IgD-negative memory B cell (primary cell): Measurements from ENCODE around the gene ANGPTL2. TPM values are rescaled to one million over a fixed set of nuclear protein-coding genes. Genes with fewer than 3 reads are reported as not detected.

Experiments
- H3K27ac Mint-ChIP-seq, 3 donors: one replicate each; pipeline ENCODE4 v1.8.0; 2020 to 2022; ENCODE audit warnings: mild to moderate bottlenecking in 3 of 3, mixed read lengths in 3 of 3, moderate library complexity in 1 of 3
- H3K27me3 Mint-ChIP-seq: one replicate; pipeline ENCODE4 v1.8.0; 2021; ENCODE audit warnings: mixed read lengths
- H3K36me3 Mint-ChIP-seq: one replicate; pipeline ENCODE4 v1.8.0; 2020; ENCODE audit warnings: mild to moderate bottlenecking, mixed read lengths
- H3K4me1 Mint-ChIP-seq, 3 donors: one replicate each; pipeline ENCODE4 v1.8.0; 2020 to 2022; ENCODE audit warnings: mixed read lengths in 3 of 3, mild to moderate bottlenecking in 1 of 3
- H3K4me3 Mint-ChIP-seq, 4 donors: one replicate each; pipeline ENCODE4 v1.8.0; 2020 to 2022; ENCODE audit warnings: mild to moderate bottlenecking in 4 of 4, mixed read lengths in 4 of 4, moderate library complexity in 3 of 4
- H3K9me3 Mint-ChIP-seq, 3 donors: one replicate each; pipeline ENCODE4 v1.8.0; 2020 to 2021; ENCODE audit warnings: mixed read lengths in 3 of 3, mild to moderate bottlenecking in 1 of 3
- polyA plus RNA-seq: library from polyadenylated mRNA; unstranded; fragments of 300-500 nt; fragmentation: Illumina TruSeq; gene quantifications from one replicate; pipeline ENCODE4 v1.2.3, GENCODE V29; 2021

The ANGPTL2 gene
- polyA plus RNA-seq, 1 donor from 2014 or later: 0.08 TPM

- H3K36me3 Mint-ChIP-seq: peaks cover 2% of the 10 kb centered on the region
- H3K4me3 Mint-ChIP-seq: no peak overlapping the region
- no peaks in the 10 kb centered on the region for H3K27me3 Mint-ChIP-seq
- H3K4me1 Mint-ChIP-seq: peaks cover 16 to 28% (median 23%) of the 10 kb centered on the region in 3 donors
- H3K27ac Mint-ChIP-seq: peak overlapping the region in 1 of 3 donors; percentile 17
- H3K9me3 Mint-ChIP-seq: peaks cover 0 to 1% (median 0%) of the 10 kb centered on the region in 3 donors
Measured at GRCh38 chr9:127162046-127162863, 39.8 kb upstream of the ANGPTL2 start.

- Mint-ChIP-seq H3K4me3 (no peak overlapping the region), H3K4me1 (peaks cover 9 to 19% (median 14%) of the 10 kb centered on the region in 3 donors), H3K27me3 (no peaks in the 10 kb centered on the region), H3K9me3 (no peaks in the 10 kb centered on the region), H3K27ac (no peak overlapping the region), H3K36me3 (peaks cover 2% of the 10 kb centered on the region)
Measured at GRCh38 chr9:127161081-127161624, 38.7 kb upstream of the ANGPTL2 start.

- Mint-ChIP-seq H3K27me3 (no peaks in the 10 kb centered on the region), H3K4me1 (peaks cover 4 to 11% (median 11%) of the 10 kb centered on the region in 3 donors), H3K27ac (peak overlapping the region in 1 of 3 donors; percentile 27), H3K9me3 (no peaks in the 10 kb centered on the region), H3K4me3 (no peak overlapping the region), H3K36me3 (peaks cover 2% of the 10 kb centered on the region)
Measured at GRCh38 chr9:127159949-127160610, 37.6 kb upstream of the ANGPTL2 start.

- Mint-ChIP-seq H3K4me3 (no peak overlapping the region), H3K4me1 (peaks cover 11 to 18% (median 12%) of the 10 kb centered on the region in 3 donors), H3K9me3 (no peaks in the 10 kb centered on the region), H3K27me3 (no peaks in the 10 kb centered on the region), H3K36me3 (peaks cover 2% of the 10 kb centered on the region), H3K27ac (peak overlapping the region in 1 of 3 donors; percentile 21)
Measured at GRCh38 chr9:127159325-127159801, 36.9 kb upstream of the ANGPTL2 start.

- Mint-ChIP-seq H3K36me3 (peaks cover 2% of the 10 kb centered on the region), H3K27me3 (no peaks in the 10 kb centered on the region), H3K4me1 (peaks cover 14 to 22% (median 14%) of the 10 kb centered on the region in 3 donors), H3K4me3 (no peak overlapping the region), H3K27ac (no peak overlapping the region), H3K9me3 (no peaks in the 10 kb centered on the region)
Measured at GRCh38 chr9:127158786-127159324, 36.4 kb upstream of the ANGPTL2 start.

- H3K36me3 Mint-ChIP-seq: peaks cover 2% of the 10 kb centered on the region
- no peaks in the 10 kb centered on the region for H3K27me3 Mint-ChIP-seq
- peak overlapping the region in 1 of 3 donors; percentile 22 for H3K27ac Mint-ChIP-seq
- no peak overlapping the region for H3K4me3 Mint-ChIP-seq
- H3K4me1 Mint-ChIP-seq: peaks cover 13 to 23% (median 21%) of the 10 kb centered on the region in 3 donors
- no peaks in the 10 kb centered on the region for H3K9me3 Mint-ChIP-seq
Measured at GRCh38 chr9:127155314-127155960, 33.0 kb upstream of the ANGPTL2 start.

- Mint-ChIP-seq H3K27ac (peak overlapping the region in 1 of 3 donors; percentile 83), H3K36me3 (peaks cover 2% of the 10 kb centered on the region), H3K4me1 (peaks cover 13 to 21% (median 20%) of the 10 kb centered on the region in 3 donors), H3K27me3 (no peaks in the 10 kb centered on the region), H3K9me3 (no peaks in the 10 kb centered on the region), H3K4me3 (peak overlapping the region; percentile 19 to 63 (median 52))
Measured at GRCh38 chr9:127154390-127155191, 32.2 kb upstream of the ANGPTL2 start.

- H3K4me1 Mint-ChIP-seq: peaks cover 13 to 21% (median 18%) of the 10 kb centered on the region in 3 donors
- H3K27ac Mint-ChIP-seq: peak overlapping the region in 1 of 3 donors; percentile 67
- peaks cover 2% of the 10 kb centered on the region for H3K36me3 Mint-ChIP-seq
- peak overlapping the region in 3 of 4 donors; percentile 19 to 58 (median 47) for H3K4me3 Mint-ChIP-seq
- no peaks in the 10 kb centered on the region for H3K9me3 Mint-ChIP-seq
- no peaks in the 10 kb centered on the region for H3K27me3 Mint-ChIP-seq
Measured at GRCh38 chr9:127154003-127154389, 31.6 kb upstream of the ANGPTL2 start.

GRCh38 chr9:127153501-127153900 lies 31.1 kb upstream of the ANGPTL2 start:
- Mint-ChIP-seq H3K27ac (peak overlapping the region in 1 of 3 donors; percentile 67), H3K4me3 (peak overlapping the region in 1 of 4 donors; percentile 47), H3K36me3 (peaks cover 2% of the 10 kb centered on the region), H3K9me3 (no peaks in the 10 kb centered on the region), H3K27me3 (no peaks in the 10 kb centered on the region), H3K4me1 (peaks cover 13 to 21% (median 18%) of the 10 kb centered on the region in 3 donors)

- Mint-ChIP-seq H3K9me3 (peaks cover 0 to 2% (median 0%) of the 10 kb centered on the region in 3 donors), H3K27ac (peak overlapping the region in 1 of 3 donors; percentile 35), H3K4me3 (no peak overlapping the region), H3K27me3 (no peaks in the 10 kb centered on the region), H3K4me1 (peaks cover 11 to 19% (median 15%) of the 10 kb centered on the region in 3 donors), H3K36me3 (peaks cover 5% of the 10 kb centered on the region)
Measured at GRCh38 chr9:127149463-127150390, 27.3 kb upstream of the ANGPTL2 start.

- Mint-ChIP-seq H3K4me1 (peaks cover 7 to 12% (median 8%) of the 10 kb centered on the region in 3 donors), H3K27ac (no peak overlapping the region), H3K36me3 (peaks cover 5% of the 10 kb centered on the region), H3K27me3 (no peaks in the 10 kb centered on the region), H3K4me3 (no peak overlapping the region), H3K9me3 (peaks cover 0 to 2% (median 0%) of the 10 kb centered on the region in 3 donors)
Measured at GRCh38 chr9:127149010-127149409, 26.6 kb upstream of the ANGPTL2 start.

- no peak overlapping the region for H3K4me3 Mint-ChIP-seq
- no peak overlapping the region for H3K27ac Mint-ChIP-seq
- peaks cover 1 to 8% (median 3%) of the 10 kb centered on the region in 3 donors for H3K4me1 Mint-ChIP-seq
- peaks cover 5% of the 10 kb centered on the region for H3K36me3 Mint-ChIP-seq
- no peaks in the 10 kb centered on the region for H3K27me3 Mint-ChIP-seq
- peaks cover 0 to 2% (median 0%) of the 10 kb centered on the region in 3 donors for H3K9me3 Mint-ChIP-seq
Measured at GRCh38 chr9:127148014-127148413, 25.6 kb upstream of the ANGPTL2 start.

- no peak overlapping the region for H3K4me3 Mint-ChIP-seq
- no peak overlapping the region for H3K27ac Mint-ChIP-seq
- H3K27me3 Mint-ChIP-seq: no peaks in the 10 kb centered on the region
- peaks cover 0 to 4% (median 0%) of the 10 kb centered on the region in 3 donors for H3K4me1 Mint-ChIP-seq
- peaks cover 0 to 2% (median 0%) of the 10 kb centered on the region in 3 donors for H3K9me3 Mint-ChIP-seq
- peaks cover 5% of the 10 kb centered on the region for H3K36me3 Mint-ChIP-seq
Measured at GRCh38 chr9:127147251-127147650, 24.8 kb upstream of the ANGPTL2 start.
